ENCODE measurements around the gene CYP3A5.

Gene CYP3A5

DNA sequence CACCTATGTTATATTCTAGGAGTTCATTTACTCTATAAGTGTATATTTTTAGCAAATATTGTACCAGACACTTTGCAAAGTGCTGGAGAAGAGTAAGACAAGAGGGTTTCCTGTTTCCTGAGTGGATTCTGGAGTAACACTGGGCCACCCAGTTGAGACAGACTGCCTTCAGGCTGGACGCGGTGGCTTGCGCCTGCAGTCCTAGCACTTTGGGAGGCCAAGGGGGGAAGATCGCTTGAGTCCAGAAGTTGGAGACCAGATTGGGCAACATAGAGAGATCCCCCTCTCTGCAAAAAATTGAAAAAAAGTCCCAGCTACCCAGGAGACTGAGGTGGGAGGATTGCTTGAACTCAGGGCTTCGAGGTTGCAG, 63.8 kb downstream of the CYP3A5 start:
- DNase-seq (ENCODE audit: low read depth) = no peak

DNA sequence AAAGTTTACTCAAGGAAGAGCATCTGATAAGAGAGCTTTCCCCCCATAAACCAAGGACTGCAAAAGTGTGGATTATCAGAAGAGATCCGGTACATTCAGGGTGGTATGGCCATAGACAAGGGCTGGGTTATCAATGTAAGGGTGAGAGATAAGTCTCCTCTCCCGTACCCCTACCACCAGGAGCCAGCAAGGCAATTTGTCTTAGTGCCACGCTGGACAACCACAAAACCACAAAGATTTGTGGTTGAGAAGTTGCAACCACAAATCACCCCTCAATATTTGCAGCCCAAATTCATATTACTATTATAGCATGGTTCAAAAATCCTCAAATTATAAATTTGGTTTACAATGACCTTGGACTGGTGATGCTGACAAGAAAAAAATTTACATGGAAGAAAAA, 65.3 kb downstream of the CYP3A5 start:
- DNase-seq (ENCODE audit: low read depth) = no peak

DNA sequence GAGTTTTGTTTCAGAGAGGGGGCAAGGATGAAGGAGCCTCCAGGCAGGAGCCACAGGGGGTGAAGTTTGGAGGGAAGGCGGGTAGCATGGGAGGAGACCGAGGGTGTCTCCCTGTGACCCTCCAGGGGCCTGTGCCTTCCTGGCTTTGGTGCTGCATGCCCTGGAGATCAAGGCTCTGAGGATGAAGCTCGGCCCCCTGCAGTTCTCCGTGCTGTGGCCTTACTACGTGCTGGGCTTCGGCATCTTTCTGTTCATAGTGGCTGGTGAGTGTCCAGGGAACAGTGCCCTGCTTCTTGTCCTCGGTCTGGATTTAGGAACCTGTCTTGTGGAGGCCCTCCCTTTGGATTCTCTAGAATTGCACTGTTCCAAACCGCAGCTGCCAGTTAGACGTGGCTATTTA, 72.2 kb downstream of the CYP3A5 start:
- DNase-seq (ENCODE audit: low read depth) = no peak

DNA sequence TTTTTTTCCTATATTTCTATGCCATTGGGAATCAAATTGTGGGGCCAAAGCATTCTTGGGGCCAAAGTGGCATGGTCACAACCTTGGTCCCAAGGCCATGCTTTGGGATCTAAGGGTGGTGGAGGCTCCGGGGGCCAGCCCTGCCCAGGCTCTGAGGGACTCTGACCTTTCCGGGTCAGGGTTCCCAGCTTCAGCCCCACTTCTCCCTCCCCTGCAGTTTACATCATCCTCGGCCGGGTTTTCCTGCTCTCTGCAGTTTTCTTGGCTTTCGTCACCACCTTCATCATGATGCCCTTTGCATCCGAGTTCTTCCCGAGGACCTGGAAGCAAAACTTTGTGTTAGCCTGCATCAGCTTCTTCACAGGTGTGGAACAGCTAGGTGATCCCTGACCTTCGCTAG, 73.3 kb downstream of the CYP3A5 start:
- DNase-seq (ENCODE audit: low read depth) = no peak

DNA sequence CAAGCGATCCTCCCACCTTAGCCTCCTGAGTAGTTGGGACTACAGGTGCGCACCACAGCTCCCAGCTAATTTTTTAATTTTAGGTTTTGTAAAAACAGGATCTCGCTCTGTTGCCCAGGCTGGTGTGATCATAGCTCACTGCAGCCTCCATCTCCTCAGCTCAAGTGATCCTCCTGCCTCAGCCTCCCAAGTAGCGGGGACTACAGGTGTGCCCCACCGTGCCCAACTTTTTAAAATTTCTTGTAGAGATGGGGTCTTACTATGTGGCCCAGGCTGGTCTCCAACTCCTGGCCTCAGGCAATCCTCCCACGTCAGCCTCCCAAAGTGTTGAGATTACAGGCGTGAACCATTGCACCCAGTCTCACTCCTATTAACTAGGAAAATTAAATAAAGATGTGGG, 74.3 kb downstream of the CYP3A5 start:
- no peak for DNase-seq (ENCODE audit: low read depth)

DNA sequence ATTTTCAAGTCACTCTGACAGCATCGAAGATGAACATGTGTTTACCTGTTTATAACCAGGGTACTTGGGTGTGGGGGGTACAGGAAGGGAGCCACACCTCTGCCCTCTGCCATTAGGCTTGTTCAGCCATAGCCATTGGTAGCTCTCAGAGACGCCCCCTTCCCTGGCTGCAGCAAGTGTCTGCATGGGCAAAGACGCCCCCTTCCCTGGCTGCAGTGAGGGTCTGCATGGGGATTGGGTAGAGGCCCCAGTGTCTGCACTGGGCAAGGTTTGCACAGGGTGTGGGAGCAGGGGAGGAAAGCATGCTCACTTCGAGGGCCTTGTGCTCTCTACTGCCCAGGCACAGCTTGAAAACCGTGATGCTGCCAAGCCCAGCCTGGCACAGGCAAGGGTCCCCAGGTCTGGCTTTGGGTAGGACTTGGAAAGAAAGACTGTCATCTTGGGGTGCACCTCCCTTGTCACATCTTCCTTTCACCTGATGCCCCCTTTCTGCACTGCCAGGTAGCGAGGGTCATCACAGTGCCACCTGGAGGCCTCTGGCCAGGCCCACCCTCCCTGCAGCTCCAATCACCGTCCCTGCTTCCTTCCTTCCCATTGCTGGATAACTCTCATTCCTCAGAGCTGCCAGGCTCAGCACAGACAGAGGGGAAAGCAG, 78.0 kb downstream of the CYP3A5 start:
- DNase-seq (ENCODE audit: low read depth) = no peak

DNA sequence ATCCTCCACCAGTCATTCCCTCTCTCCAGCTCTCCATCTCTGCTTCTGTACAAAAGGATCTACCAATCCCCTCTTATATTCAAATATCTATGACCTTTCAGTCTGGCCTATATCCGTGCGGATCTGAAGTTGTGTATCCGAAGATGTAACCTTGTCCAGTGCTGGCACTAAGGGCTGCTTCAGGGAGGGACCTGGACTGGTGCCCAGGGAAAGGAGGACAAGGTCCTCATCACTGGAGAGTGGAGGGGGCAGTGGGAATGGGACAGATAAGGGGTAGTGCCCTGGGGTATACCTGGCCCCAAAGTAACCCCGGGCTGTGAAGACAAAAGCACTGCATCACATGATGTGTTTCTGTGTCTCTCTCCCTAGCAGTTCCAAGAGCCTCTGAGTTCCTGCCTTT, 80.0 kb downstream of the CYP3A5 start:
- no peak for DNase-seq (ENCODE audit: low read depth)
